Measurements from ENCODE around the gene AGPAT4. TPM values are rescaled to one million over a fixed set of nuclear protein-coding genes. Genes with fewer than 3 reads are reported as not detected.

Gene AGPAT4
- total RNA-seq, 6 experiments from 2014 or later = 0.42 to 1.7 (median 0.78) TPM

DNA sequence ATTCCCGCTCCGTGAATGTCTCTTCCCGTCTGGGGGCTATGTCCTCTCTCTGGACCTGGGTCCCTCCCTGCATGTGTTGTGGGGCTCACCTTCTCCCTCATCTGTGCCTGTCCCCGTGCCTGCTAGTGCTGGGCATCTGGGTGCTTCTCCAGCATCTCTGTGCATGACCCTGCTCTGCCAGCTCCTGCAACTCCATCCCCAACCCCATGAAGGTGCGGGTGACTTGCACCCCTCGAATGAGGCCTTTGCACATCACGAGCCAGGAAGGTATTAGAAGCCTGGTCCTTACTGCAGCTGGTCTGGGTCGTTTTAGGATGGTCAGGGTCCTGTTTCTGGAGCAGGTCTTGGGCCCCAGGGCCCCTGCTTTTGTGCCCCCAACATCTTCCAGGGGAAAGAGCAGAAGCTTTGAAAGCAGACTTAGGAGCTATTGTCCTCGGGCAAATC is 109.7 kb downstream of the AGPAT4 start:
- no peak for TF ChIP-seq POLR2A (IDR thresholded peaks at IDR 0.05)
- TF ChIP-seq, protein P1, sequence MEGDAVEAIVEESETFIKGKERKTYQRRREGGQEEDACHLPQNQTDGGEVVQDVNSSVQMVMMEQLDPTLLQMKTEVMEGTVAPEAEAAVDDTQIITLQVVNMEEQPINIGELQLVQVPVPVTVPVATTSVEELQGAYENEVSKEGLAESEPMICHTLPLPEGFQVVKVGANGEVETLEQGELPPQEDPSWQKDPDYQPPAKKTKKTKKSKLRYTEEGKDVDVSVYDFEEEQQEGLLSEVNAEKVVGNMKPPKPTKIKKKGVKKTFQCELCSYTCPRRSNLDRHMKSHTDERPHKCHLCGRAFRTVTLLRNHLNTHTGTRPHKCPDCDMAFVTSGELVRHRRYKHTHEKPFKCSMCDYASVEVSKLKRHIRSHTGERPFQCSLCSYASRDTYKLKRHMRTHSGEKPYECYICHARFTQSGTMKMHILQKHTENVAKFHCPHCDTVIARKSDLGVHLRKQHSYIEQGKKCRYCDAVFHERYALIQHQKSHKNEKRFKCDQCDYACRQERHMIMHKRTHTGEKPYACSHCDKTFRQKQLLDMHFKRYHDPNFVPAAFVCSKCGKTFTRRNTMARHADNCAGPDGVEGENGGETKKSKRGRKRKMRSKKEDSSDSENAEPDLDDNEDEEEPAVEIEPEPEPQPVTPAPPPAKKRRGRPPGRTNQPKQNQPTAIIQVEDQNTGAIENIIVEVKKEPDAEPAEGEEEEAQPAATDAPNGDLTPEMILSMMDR (IDR thresholded peaks at IDR 0.05) = no peak
- peak in 1 of 3 donors; percentile 24 for DNase-seq
- WGBS (ENCODE audit: insufficient coverage, low coverage, low lambda C conversion rate, missing lambda C conversion rate) = 70% methylated on average over 4 of the region's 9 CpGs

DNA sequence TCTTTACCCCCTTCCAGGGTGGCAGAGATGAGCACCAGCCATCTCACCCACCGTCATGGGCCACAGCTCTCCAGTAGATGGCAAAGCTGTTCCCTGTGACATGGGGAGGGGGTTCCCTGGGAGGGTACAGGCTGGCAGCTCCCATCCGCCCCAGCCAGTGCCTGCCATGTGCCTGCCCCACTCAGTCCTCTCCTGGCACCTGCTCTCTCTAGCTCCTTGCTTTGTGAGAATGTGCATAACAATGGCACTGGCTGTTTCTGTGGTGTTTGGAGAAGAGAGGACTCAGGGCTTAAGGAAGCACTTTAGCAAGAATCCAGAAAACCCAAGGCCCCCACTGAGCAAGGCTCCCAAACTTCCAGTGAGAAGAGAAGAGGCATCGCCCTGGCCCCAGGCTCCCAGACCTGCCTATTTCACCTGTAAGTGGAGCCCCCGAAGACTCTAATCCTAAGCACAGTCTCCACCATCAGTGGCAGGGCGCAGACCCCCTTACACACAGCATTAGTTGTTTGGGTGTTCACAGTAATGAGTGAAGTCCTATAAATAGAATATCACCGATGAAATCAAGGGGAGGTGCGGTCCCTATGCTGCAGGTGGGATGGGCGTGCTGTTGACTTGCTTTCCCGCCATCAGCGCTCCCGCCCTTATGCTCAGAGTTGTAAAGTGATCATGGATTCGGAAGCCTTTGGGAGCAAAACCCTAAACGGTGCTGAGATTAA is 110.2 kb downstream of the AGPAT4 start:
- TF ChIP-seq POLR2A (IDR thresholded peaks at IDR 0.05) = no peak
- TF ChIP-seq, protein P1 (IDR thresholded peaks at IDR 0.05) = no peak
- intact Hi-C loops (cut with DNase I) = no loop called here
- no peaks in the 10 kb centered on the region for H3K36me3 ChIP-seq
- 83% methylated on average over 3 of the region's 13 CpGs for WGBS (ENCODE audit: insufficient coverage, low coverage, low lambda C conversion rate, missing lambda C conversion rate)
- no peak overlapping the region for H3K4me3 ChIP-seq
- no peaks in the 10 kb centered on the region for H3K27me3 ChIP-seq
- H3K9me3 ChIP-seq = no peaks in the 10 kb centered on the region
- ATAC-seq (no peak), DNase-seq (peak in 1 of 3 donors; percentile 28)
- peak overlapping the region in 2 of 3 donors; percentile 27 to 41 for H3K27ac ChIP-seq
- H3K4me1 ChIP-seq = peaks cover 0 to 22% (median 10%) of the 10 kb centered on the region in 4 donors

More for the DNA sequence above, 109.7 kb downstream of the AGPAT4 start:
- Histone ChIP-seq H3K27ac (no peak overlapping the region), H3K9me3 (no peaks in the 10 kb centered on the region), H3K4me3 (no peak overlapping the region), H3K27me3 (no peaks in the 10 kb centered on the region), H3K36me3 (no peaks in the 10 kb centered on the region), H3K4me1 (peaks cover 0 to 22% (median 10%) of the 10 kb centered on the region in 4 donors)
- ATAC-seq = no peak
- intact Hi-C loops (cut with DNase I) = no loop called here

DNA sequence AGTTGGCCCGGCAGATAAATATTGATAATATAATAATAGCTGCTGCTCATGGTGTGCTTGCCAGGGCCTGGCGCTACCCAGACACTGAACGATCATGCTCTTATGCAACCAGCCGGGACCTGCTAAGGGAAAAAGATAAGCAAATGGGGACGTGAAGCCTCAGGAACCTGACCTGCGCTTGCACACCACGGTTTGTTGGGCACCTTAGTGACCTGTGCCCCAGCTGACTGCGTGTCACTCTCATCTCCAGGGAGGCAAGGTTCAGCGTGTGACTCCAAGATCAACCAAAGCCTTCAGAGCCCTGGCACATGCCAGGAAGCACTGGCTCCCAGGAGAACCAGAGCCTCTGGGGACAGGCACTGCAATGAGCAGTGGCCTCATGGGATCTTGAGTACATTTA is 111.1 kb downstream of the AGPAT4 start:
- H3K9me3 ChIP-seq = no peaks in the 10 kb centered on the region
- peak; percentile 76 to 94 (median 93) for DNase-seq
- peak; percentile 91 to 97 (median 94) for ATAC-seq
- TF ChIP-seq, protein P1 (IDR thresholded peaks at IDR 0.05) = no peak
- TF ChIP-seq POLR2A (IDR thresholded peaks at IDR 0.05) = no peak
- H3K4me1 ChIP-seq = peaks cover 0 to 20% (median 10%) of the 10 kb centered on the region in 4 donors
- intact Hi-C loops (cut with DNase I) = no loop called here
- 28% methylated on average over 5 of the region's 9 CpGs for WGBS (ENCODE audit: insufficient coverage, low coverage, low lambda C conversion rate, missing lambda C conversion rate)
- no peak overlapping the region for H3K4me3 ChIP-seq
- peak overlapping the region in 2 of 3 donors; percentile 35 to 61 for H3K27ac ChIP-seq
- no peaks in the 10 kb centered on the region for H3K36me3 ChIP-seq
- no peaks in the 10 kb centered on the region for H3K27me3 ChIP-seq

DNA sequence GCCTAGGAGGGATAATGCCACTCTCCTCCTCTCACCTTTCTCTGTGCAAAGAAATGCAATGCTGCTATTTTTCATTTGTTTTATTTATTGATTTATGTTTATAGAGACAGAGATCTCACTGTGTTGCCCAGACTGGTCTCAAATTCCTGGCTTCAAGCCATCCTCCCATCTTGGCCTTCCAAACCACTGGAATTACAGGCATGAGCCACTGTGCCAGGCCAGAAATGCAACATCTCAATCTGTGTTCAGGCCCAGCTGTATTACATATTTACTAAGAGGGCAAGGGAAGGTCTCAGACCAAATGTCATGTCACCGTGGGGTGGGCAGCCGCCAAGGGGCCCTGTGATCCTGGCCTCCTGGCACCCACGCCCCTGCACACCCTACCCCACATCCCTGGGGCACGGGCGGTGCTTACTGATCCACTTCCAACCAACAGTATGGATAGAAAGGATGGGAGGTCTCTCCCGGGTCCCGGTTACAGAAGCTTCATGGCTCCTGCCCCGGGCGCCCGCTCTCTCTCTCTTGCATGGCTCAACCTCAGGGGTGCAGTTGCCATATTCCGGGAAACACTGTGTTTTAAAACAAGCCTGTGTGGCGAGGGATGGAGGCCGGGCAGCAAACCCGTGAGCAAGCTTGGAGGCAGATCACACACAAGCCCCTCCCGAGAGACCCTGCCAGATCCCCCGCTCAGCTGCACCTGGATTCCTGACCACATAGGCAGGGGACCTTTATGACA is 111.8 kb downstream of the AGPAT4 start:
- Histone ChIP-seq H3K4me3 (no peak overlapping the region), H3K9me3 (no peaks in the 10 kb centered on the region), H3K4me1 (peaks cover 0 to 20% (median 10%) of the 10 kb centered on the region in 4 donors), H3K27me3 (no peaks in the 10 kb centered on the region), H3K27ac (peak overlapping the region in 2 of 3 donors; percentile 35 to 61), H3K36me3 (no peaks in the 10 kb centered on the region)
- WGBS (ENCODE audit: insufficient coverage, low coverage, low lambda C conversion rate, missing lambda C conversion rate) = no CpG with 5 or more reads among the region's 16 CpGs
- ATAC-seq = peak in 3 of 4 donors; percentile 21 to 46 (median 22)
- no peak for TF ChIP-seq POLR2A (IDR thresholded peaks at IDR 0.05)
- TF ChIP-seq, protein P1 (IDR thresholded peaks at IDR 0.05) = no peak
- peak in 1 of 3 donors; percentile 68 for DNase-seq
- intact Hi-C loops (cut with DNase I) = no loop called here
